Stimulated activated CD8-positive, alpha-beta memory T cell treated with anti-CD3 and anti-CD28 coated beads, Interleukin-15, amount 100 ng/mL, for 4 hours (primary cell): ENCODE data around the gene BCDIN3D.
"Not testable (repeated sequence)": the region's sequence is repeated elsewhere in the genome, so short reads cannot be mapped to it uniquely, and the experiment has no call there.

ENCODE experiments used
- DNase-seq, 2 donors: peaks; one replicate each; pipeline ENCODE4 v3.0.0-alpha.2; 2020; ENCODE audit warnings: low read depth in 2 of 2

BCDIN3D gene, protein sequence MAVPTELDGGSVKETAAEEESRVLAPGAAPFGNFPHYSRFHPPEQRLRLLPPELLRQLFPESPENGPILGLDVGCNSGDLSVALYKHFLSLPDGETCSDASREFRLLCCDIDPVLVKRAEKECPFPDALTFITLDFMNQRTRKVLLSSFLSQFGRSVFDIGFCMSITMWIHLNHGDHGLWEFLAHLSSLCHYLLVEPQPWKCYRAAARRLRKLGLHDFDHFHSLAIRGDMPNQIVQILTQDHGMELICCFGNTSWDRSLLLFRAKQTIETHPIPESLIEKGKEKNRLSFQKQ

DNA sequence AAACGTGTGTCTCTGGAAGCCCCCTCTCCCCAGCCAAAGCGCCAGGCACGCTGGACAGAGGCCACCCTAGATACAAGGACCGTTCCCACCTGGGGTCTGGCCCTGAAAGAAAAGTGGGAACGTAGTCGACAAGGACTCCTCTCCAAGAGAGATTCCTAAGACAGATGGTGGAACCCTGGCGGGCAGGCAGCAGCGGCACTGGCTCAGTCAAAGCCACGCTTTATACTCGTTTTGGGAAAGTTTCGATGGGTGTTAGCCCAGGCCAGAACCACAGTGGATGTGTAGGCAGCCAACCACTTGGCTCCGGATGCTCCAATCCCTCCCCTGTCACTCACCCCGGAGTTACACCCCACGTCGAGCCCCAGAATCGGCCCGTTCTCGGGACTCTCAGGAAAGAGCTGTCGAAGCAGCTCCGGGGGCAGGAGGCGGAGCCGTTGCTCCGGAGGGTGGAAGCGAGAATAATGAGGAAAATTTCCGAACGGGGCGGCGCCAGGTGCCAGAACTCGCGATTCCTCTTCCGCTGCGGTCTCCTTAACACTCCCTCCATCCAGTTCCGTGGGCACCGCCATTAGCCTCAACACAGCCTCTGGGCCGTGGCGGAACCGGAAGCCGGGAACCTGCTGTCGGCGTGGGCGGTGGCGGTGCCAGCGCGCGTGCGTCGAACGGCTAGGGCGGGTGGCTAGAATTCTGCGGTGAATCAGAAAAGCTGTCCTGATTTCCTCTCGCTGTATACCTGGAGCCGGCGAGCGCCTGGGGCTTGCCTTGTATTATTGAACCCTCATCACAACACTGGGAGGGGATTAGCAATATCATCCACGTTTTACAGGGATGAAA is at the start of gene BCDIN3D:
TSS of gene BCDIN3D (minus strand) at position 588 of the 834 bp plus-strand sequence. CDS start at position 569, 19 bp downstream.
- peak; percentile 84 to 85 for DNase-seq

DNA sequence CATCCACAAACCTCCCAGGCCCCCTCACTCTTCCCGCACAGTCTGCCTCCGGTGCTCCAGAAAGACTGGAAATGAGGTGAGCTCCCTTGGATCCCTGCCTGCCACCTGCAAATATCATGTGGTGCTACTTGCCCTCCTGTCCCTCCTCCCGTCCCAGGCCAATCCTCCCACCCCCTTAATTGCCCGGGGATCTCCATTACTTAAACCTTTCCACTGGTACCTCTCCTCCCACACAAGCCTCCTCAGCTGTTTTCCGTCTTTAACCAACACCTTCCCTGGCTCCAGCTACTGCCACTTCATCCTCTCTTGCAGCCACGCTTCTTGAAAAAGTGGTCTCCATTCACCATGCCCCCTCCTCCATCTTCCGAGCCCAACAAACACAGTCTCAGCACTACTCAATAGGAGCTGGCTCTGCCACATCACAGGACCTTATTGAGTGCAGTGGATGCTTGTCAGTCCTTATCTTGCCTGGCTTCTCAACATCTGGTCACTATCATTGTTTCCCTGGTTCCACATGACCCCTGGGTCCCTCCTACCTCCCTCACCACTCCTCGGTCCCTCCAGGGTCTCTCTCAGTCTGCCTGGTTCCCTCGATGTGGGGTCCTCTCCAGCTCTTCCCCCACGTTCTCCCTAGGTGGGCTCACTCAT is 49.3 kb upstream of the BCDIN3D start:
- no peak for DNase-seq

DNA sequence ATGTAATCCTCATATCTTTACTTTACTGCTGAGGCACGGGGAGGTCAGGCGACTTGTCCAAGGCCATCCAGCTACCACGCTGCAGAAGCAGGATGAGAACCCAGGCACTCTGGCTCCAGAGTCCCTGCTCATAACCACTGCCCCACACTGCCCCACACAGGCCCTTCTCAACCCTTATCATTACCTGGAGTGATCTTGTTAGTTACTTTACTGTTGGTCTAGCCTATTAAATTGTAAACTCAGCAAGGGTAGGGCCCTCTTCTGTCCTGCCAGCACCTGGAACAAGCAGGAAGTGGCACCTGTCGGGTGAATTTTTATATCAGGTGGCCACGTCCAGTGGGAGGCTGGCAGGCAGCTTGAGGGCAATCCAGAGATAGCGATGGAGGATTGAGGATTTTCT is 48.6 kb upstream of the BCDIN3D start:
- DNase-seq = no peak

DNA sequence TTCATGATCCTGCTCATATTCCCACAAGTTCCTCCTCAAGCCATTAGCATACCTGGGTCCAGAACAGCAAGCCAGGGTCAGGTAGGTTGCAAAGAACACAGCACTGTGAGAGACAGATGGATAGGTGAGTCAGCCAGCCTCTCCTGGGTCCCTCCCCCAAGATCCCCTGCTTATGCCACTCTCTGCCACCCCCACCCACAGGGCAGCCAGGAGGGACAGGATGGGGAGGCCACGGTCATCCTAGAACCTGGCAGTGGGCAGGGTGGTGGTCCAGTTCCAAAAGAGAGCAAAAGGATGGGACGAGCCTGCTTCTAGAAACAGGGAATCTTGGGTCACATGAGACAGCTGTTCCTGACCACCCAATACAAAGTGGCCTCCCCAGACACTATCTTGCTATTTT is 48.1 kb upstream of the BCDIN3D start:
- DNase-seq = no peak

DNA sequence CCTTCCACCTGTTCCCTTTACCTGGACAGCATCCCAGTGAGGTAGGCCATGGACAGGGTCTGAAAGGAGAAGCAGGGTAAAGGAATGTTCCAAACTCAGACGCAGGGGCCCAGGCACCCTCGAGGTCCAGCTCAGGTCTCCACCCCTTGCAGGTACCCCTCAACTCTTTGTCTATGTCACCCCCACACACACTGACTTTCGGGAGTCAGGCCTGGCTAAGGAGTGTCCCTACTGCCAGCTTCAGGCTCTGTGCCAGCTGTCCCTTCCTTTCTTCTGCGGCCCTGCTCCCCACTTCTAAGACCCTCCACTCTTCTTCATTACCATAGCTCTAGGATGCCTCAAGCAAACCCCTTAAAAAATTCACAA is 47.2 kb upstream of the BCDIN3D start:
- DNase-seq = no peak

DNA sequence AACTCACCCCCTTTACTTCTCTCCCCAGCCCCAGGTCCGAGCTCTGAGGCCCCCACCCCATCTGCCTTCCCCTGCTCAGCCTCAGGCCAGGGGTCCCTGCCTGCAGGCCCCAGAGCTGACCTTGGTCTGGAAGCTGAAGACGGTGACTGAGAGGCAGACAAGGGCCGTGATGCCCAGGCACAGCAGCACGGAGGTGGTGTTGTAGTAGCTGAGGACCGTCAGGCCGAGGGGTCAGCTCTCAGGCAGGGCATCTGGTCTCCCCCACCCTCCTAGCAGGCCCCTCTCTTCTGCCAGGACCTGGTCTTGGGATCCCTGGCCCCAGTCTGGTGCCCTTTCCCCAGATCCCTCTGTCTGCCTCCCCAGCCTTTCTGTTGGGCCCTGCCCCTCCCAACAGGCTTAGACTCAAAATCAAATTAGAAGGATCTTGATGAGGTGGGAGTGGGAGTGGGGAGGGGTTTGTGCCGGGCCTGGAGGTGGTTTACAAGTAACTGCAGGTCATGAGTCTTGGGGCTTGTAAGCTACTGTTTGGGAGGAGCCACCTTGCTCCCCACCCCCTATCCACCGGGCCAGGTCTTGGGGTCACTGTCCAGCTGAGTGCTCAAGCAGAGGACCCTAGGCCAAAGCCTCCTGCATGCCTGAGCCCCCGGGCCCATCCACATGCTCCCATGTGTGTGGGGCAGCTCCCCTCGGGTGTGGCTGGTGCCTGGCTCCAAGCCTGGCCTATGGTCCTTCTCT is 46.6 kb upstream of the BCDIN3D start:
- DNase-seq = no peak

DNA sequence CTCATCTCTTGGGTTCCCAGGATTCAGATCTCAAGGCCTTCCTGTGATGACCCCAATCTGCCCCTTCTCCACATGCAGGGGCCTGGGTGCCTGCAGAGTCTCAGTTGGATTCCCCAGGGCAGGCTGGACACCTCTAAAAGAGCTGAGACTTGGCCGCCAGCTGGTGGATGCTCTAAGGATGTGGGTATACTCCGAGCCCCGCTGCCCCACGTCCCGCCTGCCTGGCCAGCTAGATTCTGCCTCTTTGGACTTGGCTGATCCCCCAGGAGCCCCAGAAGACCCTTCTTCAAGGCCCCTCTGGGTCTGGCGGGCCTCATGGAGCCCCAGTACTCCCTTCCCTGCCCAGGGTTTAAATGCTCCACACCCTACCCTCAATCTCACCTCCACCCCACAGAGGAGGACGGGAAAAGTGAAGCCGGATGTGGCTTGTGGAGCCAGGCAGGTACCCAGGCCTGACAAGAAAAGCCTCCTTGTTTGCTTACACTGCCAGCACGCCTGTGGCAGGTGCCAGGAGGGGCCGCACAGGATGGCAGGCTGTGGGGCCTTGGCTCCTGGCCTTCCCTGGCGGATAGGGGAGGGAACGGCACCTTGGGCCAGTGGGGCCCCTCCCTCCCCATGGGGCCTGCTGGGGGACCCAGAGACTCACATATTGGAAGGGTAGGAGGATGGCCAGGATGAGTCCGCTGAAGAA is 45.7 kb upstream of the BCDIN3D start:
- DNase-seq = no peak

DNA sequence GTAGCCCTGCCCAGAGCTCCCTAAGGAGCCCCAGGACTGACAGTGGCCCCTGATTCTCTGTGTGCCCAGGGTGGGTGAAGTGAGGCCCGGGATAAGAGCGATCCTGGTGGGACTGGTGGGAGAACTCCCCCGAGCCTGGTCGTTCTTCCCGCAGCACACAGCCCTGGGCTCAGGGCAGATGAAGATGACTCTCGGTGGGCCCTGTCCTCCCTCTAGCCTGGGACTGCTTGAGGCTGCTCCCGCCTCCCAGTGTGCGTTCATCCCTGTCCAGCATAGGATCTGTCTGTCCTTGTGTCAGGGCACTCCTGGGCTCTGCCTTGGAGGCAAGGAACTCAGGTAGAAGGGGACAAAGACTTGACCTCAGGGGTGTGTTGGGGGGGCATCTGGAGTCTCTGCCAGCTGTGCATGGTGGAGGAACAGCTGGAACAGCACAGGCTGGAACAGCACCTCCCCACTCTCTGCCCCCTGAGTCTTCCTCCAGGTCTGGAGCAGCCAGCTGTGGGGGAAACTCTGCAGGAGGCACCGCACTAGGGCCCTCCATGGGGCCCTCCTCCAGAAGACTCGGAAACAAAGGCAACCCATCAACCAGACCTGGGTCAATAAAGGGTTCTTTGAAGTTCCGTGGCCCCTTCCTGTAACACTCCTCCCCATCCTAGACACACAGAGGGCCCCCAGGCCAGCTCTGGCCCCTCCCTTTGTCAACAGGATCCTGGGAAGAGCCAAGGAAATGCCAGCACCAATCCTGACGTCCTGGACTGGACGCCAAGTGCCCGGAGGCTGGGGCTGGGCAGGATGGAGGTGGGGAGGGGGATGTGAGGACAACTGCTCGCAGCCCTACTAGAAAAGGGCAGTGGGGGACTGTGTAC is 44.9 kb upstream of the BCDIN3D start:
- DNase-seq = no peak

DNA sequence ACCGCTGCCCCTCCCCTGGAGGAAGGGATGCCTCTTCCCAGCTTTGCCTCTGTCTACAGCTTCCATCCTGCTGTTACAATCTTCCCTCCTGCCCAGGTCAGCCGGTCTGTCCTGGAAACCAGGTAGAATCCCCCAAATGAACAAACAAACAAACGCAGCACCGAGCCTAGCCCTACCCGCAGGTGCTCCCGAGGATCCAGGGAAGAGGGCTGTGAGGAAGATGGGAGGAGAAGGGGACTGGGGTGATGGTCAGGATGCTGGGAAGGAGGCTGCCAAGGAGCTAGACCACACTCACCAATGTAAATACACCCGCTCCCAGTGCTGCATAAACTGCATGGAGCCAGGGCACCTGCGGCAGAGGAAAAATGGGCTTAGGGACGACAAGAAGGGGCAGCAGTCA is 44.2 kb upstream of the BCDIN3D start:
- DNase-seq = no peak

DNA sequence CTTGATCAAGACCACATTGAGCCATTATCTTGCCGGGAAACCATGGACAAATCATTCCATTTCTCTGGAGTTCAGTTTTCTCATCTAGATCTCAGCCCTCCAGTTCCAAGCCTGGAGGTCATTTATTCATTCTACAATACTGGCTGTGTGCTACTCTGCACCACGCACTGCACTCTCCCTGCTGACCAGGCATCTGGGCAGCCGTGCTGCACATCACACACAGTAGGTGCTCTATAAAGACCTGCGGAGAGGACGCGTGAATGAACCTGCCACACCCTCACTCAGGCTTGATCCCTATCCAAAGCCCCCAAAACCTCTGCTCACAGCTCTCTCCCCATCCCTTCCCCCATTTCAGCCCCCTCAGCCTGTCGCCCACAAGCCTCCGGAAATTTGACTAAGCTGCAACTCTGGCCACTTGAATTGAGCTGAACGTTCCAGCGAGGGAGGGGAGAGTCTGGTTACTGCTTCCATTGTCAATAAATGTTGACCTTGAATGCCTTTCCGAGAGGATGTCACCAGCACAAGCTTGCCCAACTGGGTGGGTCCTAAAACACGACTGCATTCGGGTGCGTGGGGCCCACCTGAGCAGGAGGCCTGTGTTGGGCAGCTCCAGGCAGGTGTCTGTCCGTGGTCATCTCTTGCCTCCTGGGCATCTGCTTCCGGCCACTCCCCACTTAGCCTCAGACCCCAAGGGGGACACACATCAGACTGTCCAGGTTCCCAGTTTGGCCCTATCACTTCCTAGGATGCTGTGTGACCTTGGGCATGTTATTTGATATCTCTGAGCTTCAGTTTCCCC is 43.0 kb upstream of the BCDIN3D start:
- DNase-seq = no peak

DNA sequence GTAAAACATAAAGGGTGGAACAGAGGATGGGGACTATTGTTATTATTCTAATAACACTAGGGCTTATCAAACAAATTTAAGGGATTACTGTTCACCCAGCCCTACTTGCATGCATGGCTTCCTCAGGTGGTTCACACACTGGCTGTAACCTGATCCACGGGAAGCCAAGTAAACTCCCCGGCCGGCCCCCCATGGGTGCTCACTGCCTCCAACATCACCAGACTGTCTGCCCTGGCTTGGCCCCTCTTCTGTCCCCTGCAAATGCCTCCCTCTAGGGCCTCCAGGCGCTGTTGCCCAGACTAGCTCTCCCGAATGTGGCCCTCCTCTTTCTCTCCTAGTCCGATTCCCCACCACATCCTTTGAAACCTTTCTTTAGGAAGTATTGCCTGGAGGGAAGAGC is 42.2 kb upstream of the BCDIN3D start:
- no peak for DNase-seq

DNA sequence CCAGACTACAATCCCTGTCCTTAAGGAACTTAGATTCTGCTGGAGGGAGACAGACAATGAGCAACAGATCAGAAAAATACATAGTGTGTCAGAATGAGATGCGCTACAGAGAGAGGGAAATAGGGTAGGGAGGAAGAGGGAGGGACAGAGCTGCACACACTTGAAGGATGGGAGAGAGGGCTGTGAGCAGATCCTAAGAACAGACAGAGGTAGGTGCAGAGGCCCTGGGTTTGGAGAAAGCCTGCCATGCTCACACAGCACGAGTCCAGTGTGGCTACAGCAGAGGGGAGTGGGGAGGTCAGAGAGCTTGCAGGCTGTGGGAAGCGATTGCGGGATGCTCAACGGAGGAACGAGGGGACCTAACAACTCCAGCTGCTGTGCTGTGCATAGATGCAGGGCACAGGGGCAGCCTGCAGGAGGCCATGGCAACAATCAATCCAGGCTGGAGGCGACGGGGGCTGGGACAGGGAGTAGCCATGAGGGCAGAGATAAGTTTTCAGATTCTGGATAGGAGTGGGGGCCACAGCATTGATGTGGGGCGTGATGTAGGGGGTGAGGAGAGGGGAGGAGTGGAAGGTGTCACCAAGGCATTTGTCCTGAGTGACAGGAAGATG is 40.1 kb upstream of the BCDIN3D start:
- no peak for DNase-seq

DNA sequence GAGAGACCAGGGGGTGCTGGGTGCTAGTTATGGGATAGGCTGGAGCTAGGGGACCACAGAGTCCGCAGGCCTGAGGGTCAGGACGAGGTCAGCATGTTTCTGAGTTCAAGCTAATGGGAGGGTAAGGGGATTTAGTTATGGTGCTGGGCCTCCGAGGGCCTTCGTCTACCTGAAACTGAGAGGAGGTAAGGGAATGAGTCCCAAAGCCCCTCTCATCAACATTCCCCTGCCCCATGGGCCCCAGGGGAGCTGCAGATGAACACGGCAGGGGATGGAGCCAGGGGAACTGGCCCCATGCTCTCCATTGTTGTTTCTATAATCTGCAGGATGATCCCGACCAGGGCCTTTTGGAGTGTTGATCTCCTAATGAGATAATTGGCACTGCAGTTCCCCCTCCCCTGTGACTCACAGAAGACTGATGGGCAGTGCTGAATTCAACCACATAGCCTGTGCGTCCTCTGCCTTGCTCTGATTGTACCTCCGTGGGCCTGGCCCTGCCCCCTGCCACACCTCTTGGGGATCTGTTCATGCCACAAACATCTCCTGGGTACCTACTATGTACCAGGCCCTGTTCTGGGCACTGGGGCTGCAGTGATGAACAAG is 39.4 kb upstream of the BCDIN3D start:
- DNase-seq = no peak

DNA sequence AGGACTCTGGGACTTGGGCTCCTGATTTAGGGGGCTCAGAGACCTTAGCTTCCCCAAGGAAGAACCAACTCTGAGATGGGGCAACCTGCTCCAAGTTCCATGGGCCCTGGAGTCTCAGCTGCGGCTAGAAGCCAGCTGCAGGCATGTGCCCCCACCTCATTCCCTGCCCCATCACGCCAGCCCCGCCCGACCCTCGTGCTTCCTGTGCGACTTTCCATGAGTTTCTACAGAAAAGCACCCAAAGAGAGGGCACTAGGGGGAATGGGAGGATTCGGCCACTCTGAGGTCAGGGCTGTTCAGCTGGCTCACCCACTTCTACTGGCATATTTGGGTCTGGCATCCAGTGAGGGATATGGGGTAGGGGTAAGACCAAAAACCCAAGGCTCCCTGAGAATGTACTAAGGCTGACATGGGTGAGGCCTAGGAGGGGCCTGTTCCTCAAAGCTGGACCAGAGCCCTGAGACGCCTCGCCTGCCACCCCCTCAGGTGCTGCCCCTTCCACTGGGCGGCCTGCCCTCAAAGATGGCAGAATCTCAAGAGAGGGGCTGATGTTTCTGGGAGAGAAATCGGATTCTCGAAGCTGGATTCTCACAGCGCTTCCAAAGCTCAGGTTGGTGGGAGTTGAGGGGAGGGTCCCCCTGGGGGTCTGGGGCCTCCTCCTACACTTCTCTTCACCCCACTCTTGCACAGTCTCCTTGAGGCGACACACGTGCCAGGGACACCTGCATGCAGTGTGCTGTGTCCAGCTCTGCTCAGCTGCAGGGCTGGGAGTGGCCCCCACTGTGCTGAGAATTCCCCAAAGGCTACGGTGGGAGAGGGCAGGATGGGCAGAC is 38.7 kb upstream of the BCDIN3D start:
- no peak for DNase-seq

DNA sequence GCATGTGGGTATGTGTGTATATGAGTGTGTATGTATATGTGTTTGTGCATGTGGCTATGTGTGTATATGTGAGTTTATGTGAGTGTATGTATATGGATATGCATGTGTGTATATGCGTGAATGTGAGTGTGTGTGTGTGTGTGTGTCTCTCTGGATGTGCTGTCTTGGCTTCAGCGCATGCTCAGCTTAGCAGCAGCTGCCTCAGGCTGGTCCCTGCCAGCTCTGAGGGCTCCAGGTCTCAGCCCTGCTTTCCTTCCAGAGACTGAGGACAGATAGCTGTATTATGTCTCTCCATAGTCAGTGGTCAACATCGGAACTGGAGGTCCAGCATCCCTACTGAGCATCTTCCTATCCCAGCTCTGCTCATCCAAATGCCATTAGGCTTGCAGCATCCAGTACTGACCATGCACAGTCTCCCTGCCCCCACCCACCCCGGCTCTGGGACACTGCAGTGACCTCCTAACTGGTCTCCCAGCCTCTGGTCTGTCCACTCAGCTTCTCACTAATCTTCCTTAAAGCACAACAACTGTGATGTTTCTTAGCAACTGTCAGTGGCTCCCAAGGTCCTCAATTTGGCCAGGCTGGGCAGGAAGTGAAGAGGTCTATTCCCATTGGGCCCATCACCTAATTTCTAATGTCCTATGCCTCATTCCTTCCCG is 38.0 kb upstream of the BCDIN3D start:
- no peak for DNase-seq

DNA sequence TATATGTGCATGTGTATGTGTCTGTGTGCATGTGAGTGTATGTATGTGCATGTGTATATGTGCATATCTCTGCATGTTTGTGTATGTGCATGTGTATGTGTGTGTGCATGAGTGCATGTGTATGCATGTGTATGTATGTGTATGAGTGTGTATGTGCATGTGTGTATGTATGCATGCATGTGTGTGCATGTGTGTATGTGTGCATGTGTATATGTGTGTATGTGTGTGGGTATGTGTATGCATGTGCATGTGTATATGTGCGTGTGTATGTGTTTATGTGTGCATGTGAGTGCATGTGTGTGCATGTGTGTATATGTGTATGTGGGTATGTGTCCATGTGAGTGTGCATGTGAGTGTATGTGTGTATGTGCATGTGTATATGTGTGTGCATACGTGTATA is 36.2 kb upstream of the BCDIN3D start:
- not testable (repeated sequence) for DNase-seq

DNA sequence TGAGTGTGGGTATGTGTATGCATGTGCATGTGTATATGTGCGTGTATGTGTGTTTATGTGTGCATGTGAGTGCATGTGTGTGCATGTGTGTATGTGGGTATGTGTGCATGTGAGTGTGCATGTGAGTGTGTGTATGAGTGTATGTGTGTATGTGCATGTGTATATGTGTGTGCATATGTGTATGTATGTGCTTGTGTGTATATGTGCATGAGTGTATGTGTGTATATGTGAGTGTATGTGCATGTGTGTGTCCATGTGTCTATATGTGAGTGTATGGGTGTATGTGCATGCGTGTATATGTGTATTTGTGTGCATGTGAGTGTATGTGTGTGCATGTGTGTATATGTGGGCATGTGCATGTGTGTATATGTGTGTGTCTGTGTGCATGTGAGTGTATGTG is 35.1 kb upstream of the BCDIN3D start:
- DNase-seq = no peak
